Prostate gland (tissue), 2 donors: ENCODE measurements around the gene DNAJB8.
A peak's percentile ranks its signal among the peaks of the same experiment; 100 is the strongest.

Experiments used
- CTCF ChIP-seq, 4 experiments: fragments of 200-600 bp in 2 of 4; fragments of 450-650 bp in 2 of 4; sonication (generic) in 2 of 4; IDR thresholded peaks; 1 replicate in 3 of 4; 2 replicates in 1 of 4; pipeline ENCODE4 v1.5.1; 2016 to 2019; ENCODE audit warnings: antibody characterized with exemption in 4 of 4, mild to moderate bottlenecking in 2 of 4, moderate library complexity in 2 of 4
- POLR2A ChIP-seq: fragments of 450-650 bp; IDR thresholded peaks from one replicate; pipeline ENCODE4 v1.6.1; 2016; ENCODE audit warnings: antibody characterized with exemption, mild to moderate bottlenecking
- POLR2AphosphoS5 ChIP-seq: sonication (generic); formaldehyde crosslinking; IDR thresholded peaks from one replicate; pipeline ENCODE4 v1.6.1; 2017; ENCODE audit warnings: antibody characterized with exemption

DNA sequence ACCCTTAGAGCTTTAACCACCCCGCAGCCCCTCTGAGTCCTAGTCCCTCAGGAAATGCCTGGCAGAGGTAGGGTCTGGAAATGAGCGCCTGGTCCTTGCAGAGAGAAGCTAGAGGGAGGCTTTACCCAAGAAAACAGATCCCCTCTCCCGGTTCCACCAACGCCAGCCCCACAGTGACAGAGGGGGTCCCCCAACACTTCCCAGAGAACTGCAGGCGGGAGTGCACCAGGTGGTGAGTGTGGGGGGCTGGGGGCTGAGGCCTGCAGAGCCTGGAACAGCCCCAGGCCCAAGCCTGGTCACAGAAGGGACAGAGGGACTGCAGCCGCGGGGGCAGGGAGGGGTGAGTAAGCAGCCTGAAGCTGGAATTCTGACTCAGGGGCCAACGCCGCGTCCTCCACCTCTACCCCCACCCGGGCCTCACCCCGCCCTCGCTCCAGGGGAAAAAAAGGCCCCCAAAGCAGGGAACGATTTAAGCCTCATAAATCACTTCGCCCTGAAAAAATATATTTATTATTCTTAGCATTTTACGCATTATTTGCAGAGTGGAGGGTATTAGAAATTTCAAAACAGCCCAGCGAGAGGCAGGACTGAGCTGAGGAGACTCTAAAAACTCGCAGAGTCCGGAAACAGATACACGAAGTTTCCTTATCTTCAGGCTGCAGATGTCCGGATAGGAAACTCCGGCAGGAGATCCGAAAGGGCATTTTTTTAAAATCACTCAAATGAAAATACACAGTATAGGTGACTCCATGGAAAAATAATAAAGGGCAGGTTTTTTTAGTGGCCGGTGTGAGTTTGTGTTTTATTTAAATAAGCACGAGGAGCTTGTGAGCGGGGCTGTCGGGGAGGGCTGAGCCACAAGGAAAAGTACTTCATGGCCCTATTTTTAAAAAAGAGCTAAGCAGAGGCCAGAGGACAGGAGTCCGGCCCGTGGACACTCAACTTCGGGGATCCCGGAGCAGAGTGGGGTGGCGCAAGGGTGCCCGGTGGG is 16.3 kb upstream of the DNAJB8 start:
- peak; percentile 21 for TF ChIP-seq POLR2AphosphoS5
- no peak for TF ChIP-seq CTCF (IDR thresholded peaks at IDR 0.05)
- no peak for TF ChIP-seq POLR2A
